ENCODE data around the gene ZNF438. TPM values are rescaled to one million over a fixed set of nuclear protein-coding genes. Genes with fewer than 3 reads are reported as not detected.
A peak's percentile ranks its signal among the peaks of the same experiment; 100 is the strongest.
"Not testable (repeated sequence)": the region's sequence is repeated elsewhere in the genome, so short reads cannot be mapped to it uniquely, and the experiment has no call there.

The ZNF438 gene
- total RNA-seq, 2 donors from 2014 or later, result 11.4 to 11.6 TPM

- no peak for DNase-seq
- intact Hi-C loops (cut with DNase I), result no loop called here
- ATAC-seq, result no peak
Observed at GRCh38 chr10:30995081-30995770, 36.4 kb downstream of the ZNF438 start.

GRCh38 chr10:30993155-30993554, 38.5 kb downstream of the ZNF438 start:
- intact Hi-C loops (cut with DNase I), result no loop called here
- ATAC-seq, result no peak
- DNase-seq, result no peak

- DNase-seq, result no peak
- ATAC-seq, result peak in 1 of 2 donors; percentile 44
- intact Hi-C loops (cut with DNase I), result no loop called here
Observed at GRCh38 chr10:30992681-30993080, 39.0 kb downstream of the ZNF438 start.

GRCh38 chr10:30991647-30992011, 40.0 kb downstream of the ZNF438 start:
- intact Hi-C loops (cut with DNase I), result no loop called here
- ATAC-seq (peak in 1 of 2 donors; percentile 44), DNase-seq (no peak)

GRCh38 chr10:30990971-30991646, 40.6 kb downstream of the ZNF438 start:
- intact Hi-C loops (cut with DNase I), result no loop called here
- ATAC-seq, result peak in 1 of 2 donors; percentile 8
- DNase-seq, result no peak

- intact Hi-C loops (cut with DNase I), result no loop called here
- ATAC-seq, result no peak
- DNase-seq, result no peak
Observed at GRCh38 chr10:30990351-30990750, 41.3 kb downstream of the ZNF438 start.

- DNase-seq (no peak), ATAC-seq (peak; percentile 24 to 86)
- intact Hi-C loops (cut with DNase I), result no loop called here
Observed at GRCh38 chr10:30988831-30989435, 42.7 kb downstream of the ZNF438 start.

- intact Hi-C loops (cut with DNase I), result no loop called here
- ATAC-seq (peak in 1 of 2 donors; percentile 33), DNase-seq (no peak)
Observed at GRCh38 chr10:30987463-30987862, 44.2 kb downstream of the ZNF438 start.

GRCh38 chr10:30986053-30986555, 45.6 kb downstream of the ZNF438 start:
- intact Hi-C loops (cut with DNase I), result no loop called here
- DNase-seq, result no peak
- ATAC-seq, result no peak

GRCh38 chr10:30985512-30985911, 46.2 kb downstream of the ZNF438 start:
- DNase-seq (no peak), ATAC-seq (no peak)
- intact Hi-C loops (cut with DNase I), result no loop called here

- DNase-seq (no peak), ATAC-seq (no peak)
- intact Hi-C loops (cut with DNase I), result no loop called here
Observed at GRCh38 chr10:30984563-30985328, 46.9 kb downstream of the ZNF438 start.

GRCh38 chr10:30983209-30983608, 48.5 kb downstream of the ZNF438 start:
- intact Hi-C loops (cut with DNase I); ATAC-seq; DNase-seq: not testable (repeated sequence)

GRCh38 chr10:30980951-30981616, 50.6 kb downstream of the ZNF438 start:
- DNase-seq (peak; percentile 50), ATAC-seq (peak; percentile 96 to 97)
- intact Hi-C loops (cut with DNase I), result no loop called here

GRCh38 chr10:30979956-30980355, 51.7 kb downstream of the ZNF438 start:
- DNase-seq, result no peak
- peak in 1 of 2 donors; percentile 32 for ATAC-seq
- intact Hi-C loops (cut with DNase I), result loop anchor here in 1 of 2 donors (10.0 kb wide), 1 partner anchor 45 kb away; no protein-coding TSS in a partner anchor

- intact Hi-C loops (cut with DNase I), result loop anchor here in 1 of 2 donors (10.0 kb wide), 1 partner anchor 46 kb away; no protein-coding TSS in a partner anchor
- DNase-seq (no peak), ATAC-seq (no peak)
Observed at GRCh38 chr10:30978843-30979242, 52.8 kb downstream of the ZNF438 start.

- no peak for DNase-seq
- no peak for ATAC-seq
- intact Hi-C loops (cut with DNase I), result loop anchor here in 1 of 2 donors (10.0 kb wide), 1 partner anchor 47 kb away; no protein-coding TSS in a partner anchor
Observed at GRCh38 chr10:30977385-30977784, 54.3 kb downstream of the ZNF438 start.

- DNase-seq (no peak), ATAC-seq (peak; percentile 85 to 88)
- intact Hi-C loops (cut with DNase I), result loop anchor here in 1 of 2 donors (10.0 kb wide), 1 partner anchor 50 kb away; no protein-coding TSS in a partner anchor
Observed at GRCh38 chr10:30974773-30975415, 56.8 kb downstream of the ZNF438 start.

- intact Hi-C loops (cut with DNase I), result loop anchor here in 1 of 2 donors (10.0 kb wide), 1 partner anchor 50 kb away; no protein-coding TSS in a partner anchor
- ATAC-seq (peak in 1 of 2 donors; percentile 17), DNase-seq (no peak)
Observed at GRCh38 chr10:30974355-30974754, 57.3 kb downstream of the ZNF438 start.

Data from left cardiac atrium (tissue), 4 donors.